ENCODE measurements around the gene MELTF. TPM values are rescaled to one million over a fixed set of nuclear protein-coding genes. Genes with fewer than 3 reads are reported as not detected.
A peak's percentile ranks its signal among the peaks of the same experiment; 100 is the strongest.

The MELTF gene
- total and polyA plus RNA-seq, 7 experiments from 2014 or later = 0.09 to 7.6 (median 1.8) TPM; not detected in 1

GRCh38 chr3:196995646-196996355 lies 33.8 kb downstream of the MELTF start:
- Histone ChIP-seq H3K27ac (ENCODE audit: low read depth, low read length) (no peak overlapping the region), H3K36me3 (ENCODE audit: control insufficient read depth in 2 of 3, insufficient read depth in 3 of 3, low read length in 3 of 3) (no peaks in the 10 kb centered on the region), H3K4me1 (ENCODE audit: control insufficient read depth in 2 of 2, insufficient read depth in 2 of 2, low read length in 2 of 2) (no peaks in the 10 kb centered on the region), H3K9me3 (ENCODE audit: control insufficient read depth in 2 of 3, low read length in 3 of 3) (no peaks in the 10 kb centered on the region), H3K4me3 (ENCODE audit: low read length) (no peak overlapping the region), H3K27me3 (ENCODE audit: control insufficient read depth in 2 of 2, insufficient read depth in 2 of 2, low read length in 2 of 2) (no peaks in the 10 kb centered on the region)
- intact Hi-C loops (cut with micrococcal nuclease) = no loop called here
- Mint-ChIP-seq H3K27me3 (no peaks in the 10 kb centered on the region), H3K4me3 (no peak overlapping the region), H3K4me1 (no peaks in the 10 kb centered on the region), H3K27ac (no peak overlapping the region), H3K36me3 (no peaks in the 10 kb centered on the region), H3K9me3 (no peaks in the 10 kb centered on the region)
- ATAC-seq (no peak), DNase-seq (no peak)
- ChIA-PET POLR2A (no interaction called here), CTCF (no interaction called here)

- Mint-ChIP-seq H3K9me3 (no peaks in the 10 kb centered on the region), H3K4me3 (no peak overlapping the region), H3K36me3 (no peaks in the 10 kb centered on the region), H3K4me1 (no peaks in the 10 kb centered on the region), H3K27ac (no peak overlapping the region), H3K27me3 (no peaks in the 10 kb centered on the region)
- H3K4me3 ChIP-seq (ENCODE audit: low read length) = no peak overlapping the region
- no peak for ATAC-seq
- ChIA-PET CTCF (no interaction called here), POLR2A (no interaction called here)
- no peak overlapping the region for H3K27ac ChIP-seq (ENCODE audit: low read depth, low read length)
- no peaks in the 10 kb centered on the region for H3K9me3 ChIP-seq (ENCODE audit: control insufficient read depth in 2 of 3, low read length in 3 of 3)
- DNase-seq = no peak
- no peaks in the 10 kb centered on the region for H3K4me1 ChIP-seq (ENCODE audit: control insufficient read depth in 2 of 2, insufficient read depth in 2 of 2, low read length in 2 of 2)
- H3K36me3 ChIP-seq (ENCODE audit: control insufficient read depth in 2 of 3, insufficient read depth in 3 of 3, low read length in 3 of 3) = no peaks in the 10 kb centered on the region
- H3K27me3 ChIP-seq (ENCODE audit: control insufficient read depth in 2 of 2, insufficient read depth in 2 of 2, low read length in 2 of 2) = no peaks in the 10 kb centered on the region
- intact Hi-C loops (cut with micrococcal nuclease) = no loop called here
Measured at GRCh38 chr3:196995027-196995426, 34.6 kb downstream of the MELTF start.

- H3K27me3 ChIP-seq (ENCODE audit: control insufficient read depth in 2 of 2, insufficient read depth in 2 of 2, low read length in 2 of 2) = no peaks in the 10 kb centered on the region
- no peaks in the 10 kb centered on the region for H3K36me3 ChIP-seq (ENCODE audit: control insufficient read depth in 2 of 3, insufficient read depth in 3 of 3, low read length in 3 of 3)
- intact Hi-C loops (cut with micrococcal nuclease) = no loop called here
- ATAC-seq (no peak), DNase-seq (peak in 1 of 9 donors; percentile 4)
- Mint-ChIP-seq H3K27me3 (no peaks in the 10 kb centered on the region), H3K9me3 (no peaks in the 10 kb centered on the region), H3K4me3 (no peak overlapping the region), H3K27ac (no peak overlapping the region), H3K4me1 (no peaks in the 10 kb centered on the region), H3K36me3 (no peaks in the 10 kb centered on the region)
- no peak overlapping the region for H3K4me3 ChIP-seq (ENCODE audit: low read length)
- H3K27ac ChIP-seq (ENCODE audit: low read depth, low read length) = no peak overlapping the region
- no peaks in the 10 kb centered on the region for H3K4me1 ChIP-seq (ENCODE audit: control insufficient read depth in 2 of 2, insufficient read depth in 2 of 2, low read length in 2 of 2)
- H3K9me3 ChIP-seq (ENCODE audit: control insufficient read depth in 2 of 3, low read length in 3 of 3) = no peaks in the 10 kb centered on the region
- ChIA-PET CTCF (no interaction called here), POLR2A (no interaction called here)
Measured at GRCh38 chr3:196994056-196994455, 35.6 kb downstream of the MELTF start.

- Histone ChIP-seq H3K27ac (ENCODE audit: low read depth, low read length) (no peak overlapping the region), H3K9me3 (ENCODE audit: control insufficient read depth in 2 of 3, low read length in 3 of 3) (no peaks in the 10 kb centered on the region), H3K4me3 (ENCODE audit: low read length) (no peak overlapping the region), H3K4me1 (ENCODE audit: control insufficient read depth in 2 of 2, insufficient read depth in 2 of 2, low read length in 2 of 2) (no peaks in the 10 kb centered on the region), H3K27me3 (ENCODE audit: control insufficient read depth in 2 of 2, insufficient read depth in 2 of 2, low read length in 2 of 2) (no peaks in the 10 kb centered on the region), H3K36me3 (ENCODE audit: control insufficient read depth in 2 of 3, insufficient read depth in 3 of 3, low read length in 3 of 3) (no peaks in the 10 kb centered on the region)
- Mint-ChIP-seq H3K27me3 (peaks cover 0 to 5% (median 0%) of the 10 kb centered on the region in 5 donors), H3K4me1 (no peaks in the 10 kb centered on the region), H3K27ac (no peak overlapping the region), H3K9me3 (no peaks in the 10 kb centered on the region), H3K4me3 (no peak overlapping the region), H3K36me3 (no peaks in the 10 kb centered on the region)
- ATAC-seq = no peak
- POLR2A ChIA-PET = no interaction called here
- intact Hi-C loops (cut with micrococcal nuclease) = no loop called here
- peak in 1 of 9 donors; percentile 5 for DNase-seq
- CTCF ChIA-PET = no interaction called here
Measured at GRCh38 chr3:196992461-196993065, 37.1 kb downstream of the MELTF start.

GRCh38 chr3:196991581-196992460 lies 37.8 kb downstream of the MELTF start:
- Histone ChIP-seq H3K4me3 (ENCODE audit: low read length) (no peak overlapping the region), H3K4me1 (ENCODE audit: control insufficient read depth in 2 of 2, insufficient read depth in 2 of 2, low read length in 2 of 2) (no peaks in the 10 kb centered on the region), H3K36me3 (ENCODE audit: control insufficient read depth in 2 of 3, insufficient read depth in 3 of 3, low read length in 3 of 3) (no peaks in the 10 kb centered on the region), H3K27me3 (ENCODE audit: control insufficient read depth in 2 of 2, insufficient read depth in 2 of 2, low read length in 2 of 2) (no peaks in the 10 kb centered on the region), H3K27ac (ENCODE audit: low read depth, low read length) (no peak overlapping the region), H3K9me3 (ENCODE audit: control insufficient read depth in 2 of 3, low read length in 3 of 3) (no peaks in the 10 kb centered on the region)
- Mint-ChIP-seq H3K27ac (no peak overlapping the region), H3K4me1 (no peaks in the 10 kb centered on the region), H3K36me3 (no peaks in the 10 kb centered on the region), H3K9me3 (peaks cover 0 to under 1% (median 0%) of the 10 kb centered on the region in 11 donors), H3K27me3 (peaks cover 0 to 5% (median 3%) of the 10 kb centered on the region in 5 donors), H3K4me3 (no peak overlapping the region)
- ATAC-seq = no peak
- ChIA-PET POLR2A (no interaction called here), CTCF (no interaction called here)
- peak in 1 of 9 donors; percentile 4 for DNase-seq
- intact Hi-C loops (cut with micrococcal nuclease) = no loop called here

GRCh38 chr3:196990601-196991007 lies 39.0 kb downstream of the MELTF start:
- ATAC-seq (no peak), DNase-seq (no peak)
- Histone ChIP-seq H3K36me3 (ENCODE audit: control insufficient read depth in 2 of 3, insufficient read depth in 3 of 3, low read length in 3 of 3) (no peaks in the 10 kb centered on the region), H3K4me3 (ENCODE audit: low read length) (no peak overlapping the region), H3K9me3 (ENCODE audit: control insufficient read depth in 2 of 3, low read length in 3 of 3) (no peaks in the 10 kb centered on the region), H3K4me1 (ENCODE audit: control insufficient read depth in 2 of 2, insufficient read depth in 2 of 2, low read length in 2 of 2) (no peaks in the 10 kb centered on the region), H3K27ac (ENCODE audit: low read depth, low read length) (no peak overlapping the region), H3K27me3 (ENCODE audit: control insufficient read depth in 2 of 2, insufficient read depth in 2 of 2, low read length in 2 of 2) (no peaks in the 10 kb centered on the region)
- POLR2A ChIA-PET = no interaction called here
- H3K36me3 Mint-ChIP-seq = no peaks in the 10 kb centered on the region
- H3K9me3 Mint-ChIP-seq = peaks cover 0 to 1% (median 0%) of the 10 kb centered on the region in 11 donors
- H3K4me3 Mint-ChIP-seq = no peak overlapping the region
- peaks cover 0 to 9% (median 4%) of the 10 kb centered on the region in 5 donors for H3K27me3 Mint-ChIP-seq
- H3K4me1 Mint-ChIP-seq = no peaks in the 10 kb centered on the region
- intact Hi-C loops (cut with micrococcal nuclease) = no loop called here
- H3K27ac Mint-ChIP-seq = no peak overlapping the region
- CTCF ChIA-PET = no interaction called here
